Activated T-cell treated with anti-CD3 and anti-CD28 coated beads, Interleukin-2, amount 50 U/mL, for 1 hour (primary cell): ENCODE measurements around the gene HSPA1A.

Source experiments
- DNase-seq: peaks from one replicate; pipeline ENCODE4 v3.0.0-alpha.2; 2020

The HSPA1A gene

DNA sequence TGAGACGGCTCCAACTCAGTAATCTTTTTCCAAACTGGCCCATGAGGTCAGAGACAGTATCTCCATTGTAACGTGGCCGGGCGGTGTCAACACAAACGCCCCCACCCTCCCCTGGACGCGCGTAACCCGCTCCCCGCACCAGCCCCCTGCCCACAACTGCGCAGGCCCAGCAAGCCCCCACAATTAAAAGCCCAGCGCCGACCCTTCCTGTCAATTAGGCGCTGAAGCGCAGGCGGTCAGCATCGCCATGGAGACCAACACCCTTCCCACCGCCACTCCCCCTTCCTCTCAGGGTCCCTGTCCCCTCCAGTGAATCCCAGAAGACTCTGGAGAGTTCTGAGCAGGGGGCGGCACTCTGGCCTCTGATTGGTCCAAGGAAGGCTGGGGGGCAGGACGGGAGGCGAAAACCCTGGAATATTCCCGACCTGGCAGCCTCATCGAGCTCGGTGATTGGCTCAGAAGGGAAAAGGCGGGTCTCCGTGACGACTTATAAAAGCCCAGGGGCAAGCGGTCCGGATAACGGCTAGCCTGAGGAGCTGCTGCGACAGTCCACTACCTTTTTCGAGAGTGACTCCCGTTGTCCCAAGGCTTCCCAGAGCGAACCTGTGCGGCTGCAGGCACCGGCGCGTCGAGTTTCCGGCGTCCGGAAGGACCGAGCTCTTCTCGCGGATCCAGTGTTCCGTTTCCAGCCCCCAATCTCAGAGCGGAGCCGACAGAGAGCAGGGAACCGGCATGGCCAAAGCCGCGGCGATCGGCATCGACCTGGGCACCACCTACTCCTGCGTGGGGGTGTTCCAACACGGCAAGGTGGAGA, at the start of gene HSPA1A, which contains the start of gene HSPA1L:
HSPA1A (plus strand) TSS at position 519 of the 814 bp plus-strand sequence; CDS start at position 733, 214 bp downstream.
HSPA1L (minus strand) TSS at position 259 of the 814 bp plus-strand sequence. CDS start 3,311 bp downstream, outside the sequence.
- DNase-seq: peak; percentile 61

GRCh38 chr6:31765559-31765909, 49.8 kb upstream of the HSPA1A start:
- DNase-seq: no peak

- DNase-seq: no peak
These were observed 49.2 kb upstream of the HSPA1A start for GRCh38 chr6:31765910-31766794.

- no peak for DNase-seq
These were observed 48.2 kb upstream of the HSPA1A start for GRCh38 chr6:31767096-31767645.

DNA sequence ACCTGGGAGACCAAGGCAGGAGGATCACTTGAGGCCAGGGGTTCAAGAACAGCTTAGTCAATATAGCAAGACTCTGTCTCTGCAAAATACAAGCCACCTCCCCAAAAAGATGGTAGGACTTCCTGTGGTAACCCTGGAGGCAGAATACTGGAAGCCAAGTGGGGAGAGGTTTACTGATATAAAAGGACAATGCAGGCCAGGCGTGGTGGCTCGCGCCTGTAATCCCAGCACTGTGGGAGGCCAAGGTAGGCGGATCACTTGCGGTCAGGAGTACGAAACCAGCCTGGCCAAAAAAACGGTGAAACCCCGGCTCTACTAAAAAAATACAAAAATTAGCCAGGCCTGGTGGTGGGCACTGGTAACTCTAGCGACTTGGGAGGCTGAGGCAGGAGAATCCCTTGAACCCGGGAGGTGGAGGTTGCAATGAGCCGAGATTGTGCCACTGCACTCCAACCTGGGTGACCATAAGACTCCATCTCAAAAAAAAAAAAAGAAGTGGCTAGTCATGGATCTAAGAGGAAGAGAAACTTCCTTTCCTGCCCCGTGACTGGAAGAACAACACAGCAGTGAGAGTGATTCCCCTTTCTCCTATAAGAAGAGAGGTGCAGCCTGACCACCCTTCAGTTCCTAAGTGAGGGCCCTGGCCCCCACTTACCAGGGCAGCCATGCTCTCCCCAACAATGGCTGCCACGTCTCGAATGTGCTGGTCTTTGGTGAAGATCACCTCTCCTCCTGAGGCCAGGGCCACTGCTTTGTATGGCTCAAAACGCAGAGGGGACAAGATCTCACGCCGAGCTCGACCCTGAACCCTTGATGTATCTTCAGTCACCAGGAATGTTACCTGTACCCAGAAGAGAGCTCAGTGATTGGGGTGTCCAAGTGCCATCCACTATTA, 46.7 kb upstream of the HSPA1A start:
- no peak for DNase-seq

- DNase-seq: peak; percentile 84
These were observed 45.5 kb upstream of the HSPA1A start for GRCh38 chr6:31769684-31770371.

- no peak for DNase-seq
These were observed 44.5 kb upstream of the HSPA1A start for GRCh38 chr6:31770860-31771259.

- DNase-seq: no peak
These were observed 43.4 kb upstream of the HSPA1A start for GRCh38 chr6:31771992-31772358.

DNA sequence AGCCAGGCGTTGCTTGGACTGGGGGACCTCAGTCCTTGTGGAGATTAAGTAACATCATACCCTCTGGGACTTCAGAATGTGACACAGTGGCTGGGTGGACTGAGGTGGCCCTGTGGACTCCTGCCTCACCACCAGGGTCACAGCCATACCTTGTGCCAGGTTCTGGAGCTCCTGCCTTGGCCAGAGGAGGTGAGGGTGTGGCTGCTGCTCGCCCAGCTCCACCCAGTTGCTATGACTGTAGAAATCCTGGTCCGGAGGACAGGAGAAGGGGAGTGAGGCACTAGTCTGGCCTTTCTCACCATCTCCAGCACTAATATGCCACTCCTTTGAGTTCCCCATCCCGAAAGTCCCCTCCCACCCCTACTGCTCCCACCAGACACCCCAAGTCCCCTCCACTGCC, 40.2 kb upstream of the HSPA1A start:
- no peak for DNase-seq

- no peak for DNase-seq
These were observed 39.5 kb upstream of the HSPA1A start for GRCh38 chr6:31775633-31776484.

- no peak for DNase-seq
These were observed 38.8 kb upstream of the HSPA1A start for GRCh38 chr6:31776485-31776988.

GRCh38 chr6:31776989-31777666, 38.2 kb upstream of the HSPA1A start, which contains the start of gene VWA7:
Gene VWA7, minus strand, starts transcription at chr6:31777328. Its CDS starts 549 bp downstream, at chr6:31776779.
- peak; percentile 68 for DNase-seq

- DNase-seq: no peak
These were observed 37.7 kb upstream of the HSPA1A start for GRCh38 chr6:31777667-31778050.

GRCh38 chr6:31778193-31778592, 37.1 kb upstream of the HSPA1A start:
- DNase-seq: no peak

GRCh38 chr6:31778999-31779885, 36.1 kb upstream of the HSPA1A start:
- no peak for DNase-seq

DNA sequence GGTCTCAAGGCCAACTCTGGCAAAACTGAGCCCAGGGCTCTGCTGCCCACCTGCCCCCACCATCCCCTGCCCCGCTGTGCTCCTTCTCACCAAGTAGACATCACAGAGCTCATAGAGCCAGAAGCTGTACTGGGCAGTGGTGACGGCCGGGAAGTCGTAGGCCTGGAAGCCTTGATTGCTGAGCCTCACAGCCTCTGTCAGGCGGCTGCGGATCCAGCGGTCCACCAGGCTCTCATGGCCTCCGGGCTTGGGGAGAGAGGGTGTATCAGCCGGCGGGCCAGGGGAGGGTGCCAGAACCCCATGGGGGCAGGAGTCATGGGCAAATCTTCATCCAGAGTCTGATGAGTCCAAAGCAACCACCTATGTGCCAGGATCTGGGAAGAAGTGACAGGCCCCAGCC, 35.4 kb upstream of the HSPA1A start:
- no peak for DNase-seq

- no peak for DNase-seq
These were observed 34.7 kb upstream of the HSPA1A start for GRCh38 chr6:31780507-31781243.
